GM12872 (cell line): ENCODE data around the gene KCNG3.

Experiments used
- CTCF ChIP-seq: IDR thresholded peaks from 3 replicates; pipeline ENCODE4 v1.5.1; 2011; ENCODE audit warnings: low read depth, mild to moderate bottlenecking, low read length, moderate library complexity; ENCODE audit not compliant: insufficient read depth

The KCNG3 gene

GRCh38 chr2:42442774-42443173 lies 51.0 kb downstream of the KCNG3 start:
- no peak for TF ChIP-seq CTCF

- no peak for TF ChIP-seq CTCF
Measured at GRCh38 chr2:42438685-42439084, 55.1 kb downstream of the KCNG3 start.

GRCh38 chr2:42436370-42436769 lies 57.4 kb downstream of the KCNG3 start:
- no peak for TF ChIP-seq CTCF

GRCh38 chr2:42435628-42436027 lies 58.2 kb downstream of the KCNG3 start:
- no peak for TF ChIP-seq CTCF

- TF ChIP-seq CTCF = no peak
Measured at GRCh38 chr2:42430188-42430587, 63.6 kb downstream of the KCNG3 start.

GRCh38 chr2:42429352-42429751 lies 64.4 kb downstream of the KCNG3 start:
- TF ChIP-seq CTCF = no peak

- no peak for TF ChIP-seq CTCF
Measured at GRCh38 chr2:42425697-42426096, 68.1 kb downstream of the KCNG3 start.

GRCh38 chr2:42424033-42424432 lies 69.7 kb downstream of the KCNG3 start:
- TF ChIP-seq CTCF = no peak
